VCaP (cell line): ENCODE data around the gene ZNF627.
A peak's percentile ranks its signal among the peaks of the same experiment; 100 is the strongest.
"Not testable (repeated sequence)": the region's sequence is repeated elsewhere in the genome, so short reads cannot be mapped to it uniquely, and the experiment has no call there.

Experiments used
- H3K27ac ChIP-seq: fragments of 450-650 bp; 2 replicates; pipeline ENCODE4 v1.5.1; 2017
- CTCF ChIP-seq: fragments of 450-650 bp; conservative IDR thresholded peaks from 2 replicates; pipeline ENCODE4 v1.5.1; 2017; ENCODE audit warnings: mild to moderate bottlenecking, moderate library complexity

Gene ZNF627

GRCh38 chr19:11624069-11624463 lies 26.8 kb downstream of the ZNF627 start:
- TF ChIP-seq CTCF: no peak
- peak overlapping the region; percentile 13; the same call in 1 of the 2 replicates for H3K27ac ChIP-seq

GRCh38 chr19:11626252-11626651 lies 29.0 kb downstream of the ZNF627 start:
- no peak for TF ChIP-seq CTCF

GRCh38 chr19:11633223-11633622 lies 35.9 kb downstream of the ZNF627 start:
- no peak for TF ChIP-seq CTCF
- no peak overlapping the region for H3K27ac ChIP-seq

More at GRCh38 chr19:11626252-11626651, 29.0 kb downstream of the ZNF627 start:
- no peak overlapping the region for H3K27ac ChIP-seq

GRCh38 chr19:11634018-11634662 lies 36.9 kb downstream of the ZNF627 start:
- not testable (repeated sequence) for H3K27ac ChIP-seq

GRCh38 chr19:11639245-11639601 lies 41.9 kb downstream of the ZNF627 start:
- no peak for TF ChIP-seq CTCF

GRCh38 chr19:11639602-11640471 lies 42.6 kb downstream of the ZNF627 start:
- peak overlapping the region; percentile 86 for H3K27ac ChIP-seq
- TF ChIP-seq CTCF: no peak

More at GRCh38 chr19:11639245-11639601, 41.9 kb downstream of the ZNF627 start:
- peak overlapping the region; percentile 86 for H3K27ac ChIP-seq

GRCh38 chr19:11641244-11641643 lies 44.0 kb downstream of the ZNF627 start:
- no peak for TF ChIP-seq CTCF
- peak overlapping the region; percentile 86; the same call in 1 of the 2 replicates for H3K27ac ChIP-seq

GRCh38 chr19:11642902-11643301 lies 45.6 kb downstream of the ZNF627 start:
- no peak for TF ChIP-seq CTCF
- H3K27ac ChIP-seq: no peak overlapping the region
